Gastroesophageal sphincter (tissue), 4 donors: ENCODE measurements around the gene MCAM. TPM values are rescaled to one million over a fixed set of nuclear protein-coding genes. Genes with fewer than 3 reads are reported as not detected.
A peak's percentile ranks its signal among the peaks of the same experiment; 100 is the strongest.

Experiments
- ATAC-seq: fragments of 150-250 bp; one replicate; pipeline ENCODE4 v1.9.1; 2016; ENCODE audit warnings: mild to moderate bottlenecking, moderate library complexity
- H3K27ac ChIP-seq, 4 donors: fragments of 200-600 bp; sonication (generic) in 3 of 4; 1 replicate in 3 of 4; 2 replicates in 1 of 4; pipeline ENCODE4 v1.5.1; 2016 to 2019
- H3K27me3 ChIP-seq: fragments of 200-600 bp; sonication (generic); one replicate; pipeline ENCODE4 v1.5.1; 2019
- H3K36me3 ChIP-seq, 2 donors: fragments of 200-600 bp; sonication (generic); one replicate each; pipeline ENCODE4 v1.5.1; 2019; ENCODE audit warnings: control low read depth in 1 of 2
- H3K4me1 ChIP-seq, 3 donors: fragments of 200-600 bp; sonication (generic); 1 replicate in 2 of 3; 2 replicates in 1 of 3; pipeline ENCODE4 v1.5.1; 2016 to 2019; ENCODE audit warnings: control low read depth in 2 of 3
- H3K4me3 ChIP-seq, 2 donors: fragments of 200-600 bp; sonication (generic); one replicate each; pipeline ENCODE4 v1.5.1; 2019; ENCODE audit warnings: mild to moderate bottlenecking in 1 of 2, moderate library complexity in 1 of 2
- H3K9me3 ChIP-seq, 3 donors: fragments of 200-600 bp; sonication (generic); one replicate each; pipeline ENCODE4 v1.5.1; 2017 to 2019; ENCODE audit warnings: control low read depth in 2 of 3
- EP300 ChIP-seq: sonication (generic); formaldehyde crosslinking; IDR thresholded peaks from one replicate; pipeline ENCODE4 v1.6.1; 2017; ENCODE audit warnings: antibody characterized with exemption, mild to moderate bottlenecking
- POLR2A ChIP-seq, 2 donors: fragments of 450-650 bp; IDR thresholded peaks; one replicate each; pipeline ENCODE4 v1.6.1; 2017; ENCODE audit warnings: antibody characterized with exemption in 2 of 2, mild to moderate bottlenecking in 2 of 2, moderate library complexity in 1 of 2
- POLR2AphosphoS5 ChIP-seq: sonication (generic); formaldehyde crosslinking; IDR thresholded peaks from one replicate; pipeline ENCODE4 v1.6.1; 2017; ENCODE audit warnings: antibody characterized with exemption
- WGBS, 2 donors: methylation state at CpG; one replicate each; pipeline ENCODE4 v1.1.5; 2018; ENCODE audit warnings: low coverage in 1 of 2; 5-methylcytosine and 5-hydroxymethylcytosine counted together
- total RNA-seq, 4 donors: library from RNA; depleted of rRNA; stranded (reverse); fragments of >200 nt; gene quantifications; one replicate each; pipeline ENCODE4 v1.1.0, GENCODE V29; 2016
- TF ChIP-seq, protein P1 (sequence below), 4 experiments: fragments of 200-600 bp in 2 of 4; fragments of 450-650 bp in 2 of 4; sonication (generic) in 1 of 4; IDR thresholded peaks; one replicate each; pipeline ENCODE4 v1.5.1; 2017 to 2019; ENCODE audit warnings: antibody characterized with exemption in 4 of 4, mild to moderate bottlenecking in 2 of 4, moderate library complexity in 2 of 4

The MCAM gene
- total RNA-seq, 4 donors from 2014 or later, result 702 to 1,904 (median 1,177) TPM

DNA sequence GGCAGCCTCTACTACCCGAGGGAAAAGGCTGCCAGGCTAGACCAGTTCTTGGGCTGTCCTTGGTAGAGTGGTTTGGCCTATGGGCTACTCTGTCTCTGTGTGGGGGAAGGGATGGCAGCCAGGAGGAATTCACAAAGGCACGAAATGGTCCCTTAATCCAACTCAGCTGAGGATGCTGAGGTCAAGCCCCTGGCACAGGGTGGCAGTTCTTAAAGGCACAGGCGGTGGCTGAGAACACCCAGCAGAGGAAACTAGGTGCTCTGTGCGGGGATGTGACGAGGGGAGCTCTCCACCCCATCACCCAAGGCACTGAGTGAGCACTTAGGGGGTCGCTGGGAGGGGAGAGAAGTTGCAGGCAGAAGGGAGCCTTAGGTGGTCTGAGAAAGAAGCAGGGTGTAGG, 29.7 kb upstream of the MCAM start, which contains the start of gene MFRP:
Gene MFRP (minus strand): TSS at position 101 of the 400 bp plus-strand sequence. CDS start 192 bp downstream, outside the sequence.
- H3K4me1 ChIP-seq, result peaks cover 0 to 6% (median 0%) of the 10 kb centered on the region in 3 donors
- no peaks in the 10 kb centered on the region for H3K27me3 ChIP-seq
- no peak for ATAC-seq
- H3K4me3 ChIP-seq, result no peak within 1 kb of the TSS
- peak within 1 kb of the TSS in 1 of 4 donors; percentile 15 for H3K27ac ChIP-seq
- TF ChIP-seq, protein P1, sequence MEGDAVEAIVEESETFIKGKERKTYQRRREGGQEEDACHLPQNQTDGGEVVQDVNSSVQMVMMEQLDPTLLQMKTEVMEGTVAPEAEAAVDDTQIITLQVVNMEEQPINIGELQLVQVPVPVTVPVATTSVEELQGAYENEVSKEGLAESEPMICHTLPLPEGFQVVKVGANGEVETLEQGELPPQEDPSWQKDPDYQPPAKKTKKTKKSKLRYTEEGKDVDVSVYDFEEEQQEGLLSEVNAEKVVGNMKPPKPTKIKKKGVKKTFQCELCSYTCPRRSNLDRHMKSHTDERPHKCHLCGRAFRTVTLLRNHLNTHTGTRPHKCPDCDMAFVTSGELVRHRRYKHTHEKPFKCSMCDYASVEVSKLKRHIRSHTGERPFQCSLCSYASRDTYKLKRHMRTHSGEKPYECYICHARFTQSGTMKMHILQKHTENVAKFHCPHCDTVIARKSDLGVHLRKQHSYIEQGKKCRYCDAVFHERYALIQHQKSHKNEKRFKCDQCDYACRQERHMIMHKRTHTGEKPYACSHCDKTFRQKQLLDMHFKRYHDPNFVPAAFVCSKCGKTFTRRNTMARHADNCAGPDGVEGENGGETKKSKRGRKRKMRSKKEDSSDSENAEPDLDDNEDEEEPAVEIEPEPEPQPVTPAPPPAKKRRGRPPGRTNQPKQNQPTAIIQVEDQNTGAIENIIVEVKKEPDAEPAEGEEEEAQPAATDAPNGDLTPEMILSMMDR (IDR thresholded peaks at IDR 0.05), result no peak
- TF ChIP-seq POLR2AphosphoS5 (no peak), EP300 (no peak), POLR2A (IDR thresholded peaks at IDR 0.05) (no peak)
- WGBS, 2 donors, result 31 to 50% methylated on average over 2 to 3 of the region's 6 CpGs
- H3K9me3 ChIP-seq, result no peaks in the 10 kb centered on the region
- no peaks in the 10 kb centered on the region for H3K36me3 ChIP-seq

DNA sequence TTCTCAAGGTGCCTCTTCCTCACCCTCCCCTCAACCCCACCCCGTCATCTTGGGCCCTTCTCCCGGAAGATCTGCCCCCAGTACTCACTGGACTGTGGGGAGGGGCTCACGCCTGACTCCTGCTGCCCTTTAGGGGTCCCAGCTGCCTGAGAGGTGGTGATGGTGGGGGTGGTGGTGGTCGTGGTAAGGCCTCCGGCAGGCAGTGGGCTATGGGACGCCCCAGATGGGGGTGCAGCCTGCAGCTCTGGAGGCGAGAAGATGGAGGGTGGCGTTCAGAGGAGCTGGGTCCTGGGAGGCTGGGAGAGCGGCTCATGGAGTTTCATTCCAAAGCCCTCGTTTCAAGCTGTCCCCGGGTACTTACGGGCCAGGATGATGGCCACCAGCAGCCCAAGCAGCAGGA, 28.8 kb upstream of the MCAM start:
- TF ChIP-seq, protein P1 (IDR thresholded peaks at IDR 0.05), result no peak
- TF ChIP-seq POLR2AphosphoS5 (no peak), POLR2A (IDR thresholded peaks at IDR 0.05) (no peak), EP300 (no peak)
- no peak overlapping the region for H3K27ac ChIP-seq

DNA sequence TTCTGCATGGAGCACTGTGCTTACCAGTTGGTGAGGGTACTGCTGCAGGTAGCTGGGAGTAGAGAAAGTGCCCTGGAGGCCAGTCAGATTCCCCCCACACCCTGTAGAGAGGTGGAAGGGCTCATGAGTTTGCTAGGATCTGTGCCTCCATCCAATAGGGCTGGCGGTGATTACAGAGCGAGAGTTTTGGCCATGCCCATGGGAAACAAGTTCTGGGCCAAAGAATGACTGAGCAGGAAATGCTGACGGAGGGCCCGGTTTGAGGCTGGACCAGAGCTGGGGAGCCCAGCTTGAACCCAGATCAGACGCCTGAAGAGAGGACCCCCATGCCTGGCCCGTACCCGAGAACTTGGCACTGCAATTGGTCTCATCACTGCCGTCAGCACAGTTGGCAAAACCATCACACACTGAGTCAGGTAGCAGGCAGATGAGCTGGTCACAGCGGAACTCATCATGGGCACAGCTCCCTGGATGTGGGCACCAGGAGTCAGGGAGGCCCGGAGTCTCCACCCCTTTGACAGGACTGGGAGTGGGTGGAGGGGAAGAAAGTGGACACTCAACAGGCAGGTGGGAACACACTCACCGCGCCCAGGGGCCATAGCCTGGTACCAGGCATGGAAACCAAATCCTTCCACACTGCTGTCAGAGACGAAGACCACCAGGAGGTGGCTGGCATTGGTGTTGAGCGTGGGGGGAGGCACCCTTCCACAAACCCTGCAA, 27.5 kb upstream of the MCAM start:
- TF ChIP-seq, protein P1 (IDR thresholded peaks at IDR 0.05), result no peak
- TF ChIP-seq EP300 (no peak), POLR2AphosphoS5 (no peak), POLR2A (IDR thresholded peaks at IDR 0.05) (no peak)
- ATAC-seq, result no peak
- Histone ChIP-seq H3K4me3 (no peak overlapping the region), H3K36me3 (no peaks in the 10 kb centered on the region), H3K4me1 (peaks cover 0 to 26% (median 11%) of the 10 kb centered on the region in 3 donors), H3K27ac (no peak overlapping the region), H3K9me3 (no peaks in the 10 kb centered on the region), H3K27me3 (no peaks in the 10 kb centered on the region)
- 93% methylated on average over 2 of the region's 14 CpGs; no CpG with 5 or more reads in 1 of the 2 donors for WGBS, 2 donors

More for the DNA sequence above, 28.8 kb upstream of the MCAM start:
- WGBS, 2 donors, result no CpG with 5 or more reads among the region's 12 CpGs
- H3K27me3 ChIP-seq, result no peaks in the 10 kb centered on the region
- no peaks in the 10 kb centered on the region for H3K9me3 ChIP-seq
- no peaks in the 10 kb centered on the region for H3K36me3 ChIP-seq
- peaks cover 0 to 14% (median 7%) of the 10 kb centered on the region in 3 donors for H3K4me1 ChIP-seq
- H3K4me3 ChIP-seq, result no peak overlapping the region
- no peak for ATAC-seq

DNA sequence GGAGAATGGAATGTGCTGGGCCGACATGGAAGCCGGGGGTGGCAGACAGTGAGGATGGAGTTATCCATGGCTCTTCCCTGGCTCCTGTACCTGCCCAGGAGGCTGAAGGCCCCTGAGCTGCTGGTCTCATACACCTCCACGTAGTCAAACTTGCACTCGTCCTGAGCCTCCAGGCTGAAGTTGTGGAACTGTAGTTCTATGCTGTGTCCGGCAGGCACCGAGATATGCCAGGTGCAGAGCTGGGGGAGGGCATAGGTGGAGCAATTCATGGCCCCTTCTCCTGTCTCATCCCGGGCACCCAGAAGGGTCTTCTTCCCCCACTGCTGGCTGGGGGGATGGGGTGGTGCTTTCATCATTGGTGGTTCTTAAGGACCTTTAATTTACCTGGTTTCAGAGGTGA, 26.8 kb upstream of the MCAM start:
- Histone ChIP-seq H3K27ac (no peak overlapping the region), H3K4me3 (no peak overlapping the region), H3K36me3 (no peaks in the 10 kb centered on the region), H3K9me3 (no peaks in the 10 kb centered on the region), H3K4me1 (peaks cover 0 to 34% (median 18%) of the 10 kb centered on the region in 3 donors), H3K27me3 (no peaks in the 10 kb centered on the region)
- WGBS, 2 donors, result 73 to 95% methylated on average over 2 of the region's 7 CpGs
- TF ChIP-seq POLR2A (IDR thresholded peaks at IDR 0.05) (no peak), POLR2AphosphoS5 (no peak), EP300 (no peak)
- TF ChIP-seq, protein P1 (IDR thresholded peaks at IDR 0.05), result no peak
- no peak for ATAC-seq
